K562 (cell line): ENCODE measurements around the gene PLA1A. TPM values are rescaled to one million over a fixed set of nuclear protein-coding genes. Genes with fewer than 3 reads are reported as not detected.

Source experiments
- EP400 ChIP-seq: fragments of 450-650 bp; IDR thresholded peaks from 2 replicates; pipeline ENCODE4 v1.6.1; 2017; ENCODE audit warnings: antibody characterized with exemption, mild to moderate bottlenecking, moderate library complexity
- JUND ChIP-seq, 2 experiments: IDR thresholded peaks; 2 replicates in 1 of 2; 3 replicates in 1 of 2; pipeline ENCODE4 v1.6.1; 2011; ENCODE audit warnings: borderline replicate concordance in 2 of 2, low read depth in 2 of 2, low read length in 2 of 2, improper control_type of control experiment in 1 of 2, missing biosample characterization in 1 of 2, missing genetic modification characterization in 1 of 2, missing genetic modification reagents in 1 of 2
- NONO ChIP-seq, 2 experiments: fragments of 200-400 bp in 1 of 2; fragments of 450-650 bp in 1 of 2; formaldehyde crosslinking in 1 of 2; IDR thresholded peaks; 2 replicates each; pipeline ENCODE4 v1.6.1; 2017; ENCODE audit warnings: low read depth in 2 of 2, mild to moderate bottlenecking in 2 of 2, moderate library complexity in 2 of 2, low read length in 1 of 2
- PHB ChIP-seq: fragments of 250-450 bp; sonication (Bioruptor Pico); IDR thresholded peaks from 2 replicates; pipeline ENCODE4 v1.5.0; 2021
- ZNF3 ChIP-seq: fragments of 250-450 bp; sonication (Bioruptor Pico); IDR thresholded peaks from 2 replicates; pipeline ENCODE4 v1.5.0; 2021; ENCODE audit warnings: mild to moderate bottlenecking, moderate library complexity
- ZNF561 ChIP-seq: fragments of 450-650 bp; formaldehyde crosslinking; conservative IDR thresholded peaks from 2 replicates; pipeline ENCODE4 v1.4.0; 2020; ENCODE audit warnings: mild to moderate bottlenecking, moderate library complexity
- ZNF785 ChIP-seq: fragments of 250-450 bp; sonication (Bioruptor Pico); IDR thresholded peaks from 2 replicates; pipeline ENCODE4 v1.4.0; 2020; ENCODE audit warnings: mild to moderate bottlenecking
- polyA plus RNA-seq, 8 experiments: library from polyadenylated mRNA; depleted of rRNA in 4 of 8; stranded (reverse) in 5 of 8; unstranded in 3 of 8; fragments of >200 nt; fragmentation: Nextera tagmentation in 2 of 8; fragmentation: Illumina TruSeq in 1 of 8; extraction: Ambion mirVana in 2 of 8; extraction: Trizol in 1 of 8; gene quantifications; 2 replicates each; pipeline versions ENCODE4 v1.2.1 to v1.2.3, GENCODE V29; 2011 to 2014; ENCODE audit warnings: inconsistent platforms in 1 of 8, missing spikeins in 1 of 8
- total RNA-seq, 7 experiments: library from RNA; depleted of rRNA in 6 of 7; stranded (reverse); fragments of >200 nt in 6 of 7; fragmentation: Illumina TruSeq in 2 of 7; extraction: Trizol in 2 of 7; gene quantifications; 2 replicates each; pipeline versions ENCODE4 v1.2.1 to v1.2.3, GENCODE V29; 2011 to 2021; ENCODE audit warnings: low replicate concordance in 1 of 7
- TF ChIP-seq, protein P1 (sequence below): fragments of 250-450 bp; sonication (Bioruptor Pico); IDR thresholded peaks from 2 replicates; pipeline ENCODE4 v1.5.1; 2021; ENCODE audit warnings: mild to moderate bottlenecking
- TF ChIP-seq, protein P2 (sequence below): fragments of 450-650 bp; IDR thresholded peaks from 2 replicates; pipeline ENCODE4 v1.6.1; 2016; ENCODE audit warnings: mild to moderate bottlenecking, moderate library complexity
- TF ChIP-seq, protein P3 (sequence below): fragments of 450-650 bp; formaldehyde crosslinking; IDR thresholded peaks from 2 replicates; pipeline ENCODE4 v1.4.0; 2022; ENCODE audit warnings: missing genetic modification characterization

PLA1A gene
- total and polyA plus RNA-seq, 9 of the 15 experiments (the other 6 are each of a cell fraction or from before 2014, with no cell fraction given): not detected

DNA sequence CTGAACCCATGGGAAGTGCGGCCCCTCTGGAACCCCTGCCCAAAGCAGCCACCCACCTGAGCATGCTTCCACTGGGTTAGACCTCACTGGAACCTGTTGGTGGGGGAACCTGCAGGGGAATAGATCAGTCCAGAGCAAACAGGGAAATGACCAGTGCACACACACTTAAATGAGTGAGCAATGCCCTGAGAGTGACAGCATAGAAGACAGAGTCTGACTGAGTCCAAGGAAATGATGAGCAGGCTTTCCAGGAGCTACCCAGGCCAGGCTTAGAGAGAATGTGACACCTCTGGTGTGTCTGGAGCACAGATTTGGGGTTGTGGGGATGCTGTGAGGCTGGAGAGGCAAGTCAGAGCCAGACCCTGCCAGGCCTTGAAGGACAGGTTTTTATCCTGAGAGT is 28.5 kb downstream of the PLA1A start (continued):
- TF ChIP-seq, protein P1, sequence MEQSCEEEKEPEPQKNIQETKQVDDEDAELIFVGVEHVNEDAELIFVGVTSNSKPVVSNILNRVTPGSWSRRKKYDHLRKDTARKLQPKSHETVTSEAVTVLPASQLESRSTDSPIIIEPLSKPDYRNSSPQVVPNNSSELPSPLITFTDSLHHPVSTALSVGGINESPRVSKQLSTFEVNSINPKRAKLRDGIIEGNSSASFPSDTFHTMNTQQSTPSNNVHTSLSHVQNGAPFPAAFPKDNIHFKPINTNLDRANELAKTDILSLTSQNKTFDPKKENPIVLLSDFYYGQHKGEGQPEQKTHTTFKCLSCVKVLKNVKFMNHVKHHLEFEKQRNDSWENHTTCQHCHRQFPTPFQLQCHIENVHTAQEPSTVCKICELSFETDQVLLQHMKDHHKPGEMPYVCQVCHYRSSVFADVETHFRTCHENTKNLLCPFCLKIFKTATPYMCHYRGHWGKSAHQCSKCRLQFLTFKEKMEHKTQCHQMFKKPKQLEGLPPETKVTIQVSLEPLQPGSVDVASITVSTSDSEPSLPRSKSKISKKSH: no peak
- TF ChIP-seq, protein P2, sequence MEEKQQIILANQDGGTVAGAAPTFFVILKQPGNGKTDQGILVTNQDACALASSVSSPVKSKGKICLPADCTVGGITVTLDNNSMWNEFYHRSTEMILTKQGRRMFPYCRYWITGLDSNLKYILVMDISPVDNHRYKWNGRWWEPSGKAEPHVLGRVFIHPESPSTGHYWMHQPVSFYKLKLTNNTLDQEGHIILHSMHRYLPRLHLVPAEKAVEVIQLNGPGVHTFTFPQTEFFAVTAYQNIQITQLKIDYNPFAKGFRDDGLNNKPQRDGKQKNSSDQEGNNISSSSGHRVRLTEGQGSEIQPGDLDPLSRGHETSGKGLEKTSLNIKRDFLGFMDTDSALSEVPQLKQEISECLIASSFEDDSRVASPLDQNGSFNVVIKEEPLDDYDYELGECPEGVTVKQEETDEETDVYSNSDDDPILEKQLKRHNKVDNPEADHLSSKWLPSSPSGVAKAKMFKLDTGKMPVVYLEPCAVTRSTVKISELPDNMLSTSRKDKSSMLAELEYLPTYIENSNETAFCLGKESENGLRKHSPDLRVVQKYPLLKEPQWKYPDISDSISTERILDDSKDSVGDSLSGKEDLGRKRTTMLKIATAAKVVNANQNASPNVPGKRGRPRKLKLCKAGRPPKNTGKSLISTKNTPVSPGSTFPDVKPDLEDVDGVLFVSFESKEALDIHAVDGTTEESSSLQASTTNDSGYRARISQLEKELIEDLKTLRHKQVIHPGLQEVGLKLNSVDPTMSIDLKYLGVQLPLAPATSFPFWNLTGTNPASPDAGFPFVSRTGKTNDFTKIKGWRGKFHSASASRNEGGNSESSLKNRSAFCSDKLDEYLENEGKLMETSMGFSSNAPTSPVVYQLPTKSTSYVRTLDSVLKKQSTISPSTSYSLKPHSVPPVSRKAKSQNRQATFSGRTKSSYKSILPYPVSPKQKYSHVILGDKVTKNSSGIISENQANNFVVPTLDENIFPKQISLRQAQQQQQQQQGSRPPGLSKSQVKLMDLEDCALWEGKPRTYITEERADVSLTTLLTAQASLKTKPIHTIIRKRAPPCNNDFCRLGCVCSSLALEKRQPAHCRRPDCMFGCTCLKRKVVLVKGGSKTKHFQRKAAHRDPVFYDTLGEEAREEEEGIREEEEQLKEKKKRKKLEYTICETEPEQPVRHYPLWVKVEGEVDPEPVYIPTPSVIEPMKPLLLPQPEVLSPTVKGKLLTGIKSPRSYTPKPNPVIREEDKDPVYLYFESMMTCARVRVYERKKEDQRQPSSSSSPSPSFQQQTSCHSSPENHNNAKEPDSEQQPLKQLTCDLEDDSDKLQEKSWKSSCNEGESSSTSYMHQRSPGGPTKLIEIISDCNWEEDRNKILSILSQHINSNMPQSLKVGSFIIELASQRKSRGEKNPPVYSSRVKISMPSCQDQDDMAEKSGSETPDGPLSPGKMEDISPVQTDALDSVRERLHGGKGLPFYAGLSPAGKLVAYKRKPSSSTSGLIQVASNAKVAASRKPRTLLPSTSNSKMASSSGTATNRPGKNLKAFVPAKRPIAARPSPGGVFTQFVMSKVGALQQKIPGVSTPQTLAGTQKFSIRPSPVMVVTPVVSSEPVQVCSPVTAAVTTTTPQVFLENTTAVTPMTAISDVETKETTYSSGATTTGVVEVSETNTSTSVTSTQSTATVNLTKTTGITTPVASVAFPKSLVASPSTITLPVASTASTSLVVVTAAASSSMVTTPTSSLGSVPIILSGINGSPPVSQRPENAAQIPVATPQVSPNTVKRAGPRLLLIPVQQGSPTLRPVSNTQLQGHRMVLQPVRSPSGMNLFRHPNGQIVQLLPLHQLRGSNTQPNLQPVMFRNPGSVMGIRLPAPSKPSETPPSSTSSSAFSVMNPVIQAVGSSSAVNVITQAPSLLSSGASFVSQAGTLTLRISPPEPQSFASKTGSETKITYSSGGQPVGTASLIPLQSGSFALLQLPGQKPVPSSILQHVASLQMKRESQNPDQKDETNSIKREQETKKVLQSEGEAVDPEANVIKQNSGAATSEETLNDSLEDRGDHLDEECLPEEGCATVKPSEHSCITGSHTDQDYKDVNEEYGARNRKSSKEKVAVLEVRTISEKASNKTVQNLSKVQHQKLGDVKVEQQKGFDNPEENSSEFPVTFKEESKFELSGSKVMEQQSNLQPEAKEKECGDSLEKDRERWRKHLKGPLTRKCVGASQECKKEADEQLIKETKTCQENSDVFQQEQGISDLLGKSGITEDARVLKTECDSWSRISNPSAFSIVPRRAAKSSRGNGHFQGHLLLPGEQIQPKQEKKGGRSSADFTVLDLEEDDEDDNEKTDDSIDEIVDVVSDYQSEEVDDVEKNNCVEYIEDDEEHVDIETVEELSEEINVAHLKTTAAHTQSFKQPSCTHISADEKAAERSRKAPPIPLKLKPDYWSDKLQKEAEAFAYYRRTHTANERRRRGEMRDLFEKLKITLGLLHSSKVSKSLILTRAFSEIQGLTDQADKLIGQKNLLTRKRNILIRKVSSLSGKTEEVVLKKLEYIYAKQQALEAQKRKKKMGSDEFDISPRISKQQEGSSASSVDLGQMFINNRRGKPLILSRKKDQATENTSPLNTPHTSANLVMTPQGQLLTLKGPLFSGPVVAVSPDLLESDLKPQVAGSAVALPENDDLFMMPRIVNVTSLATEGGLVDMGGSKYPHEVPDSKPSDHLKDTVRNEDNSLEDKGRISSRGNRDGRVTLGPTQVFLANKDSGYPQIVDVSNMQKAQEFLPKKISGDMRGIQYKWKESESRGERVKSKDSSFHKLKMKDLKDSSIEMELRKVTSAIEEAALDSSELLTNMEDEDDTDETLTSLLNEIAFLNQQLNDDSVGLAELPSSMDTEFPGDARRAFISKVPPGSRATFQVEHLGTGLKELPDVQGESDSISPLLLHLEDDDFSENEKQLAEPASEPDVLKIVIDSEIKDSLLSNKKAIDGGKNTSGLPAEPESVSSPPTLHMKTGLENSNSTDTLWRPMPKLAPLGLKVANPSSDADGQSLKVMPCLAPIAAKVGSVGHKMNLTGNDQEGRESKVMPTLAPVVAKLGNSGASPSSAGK: no peak
- TF ChIP-seq ZNF3 (CRISPR knock-in tag) (no peak), JUND (IDR thresholded peaks at IDR 0.05; ENCODE audit: borderline replicate concordance, low read depth, low read length) (no peak), JUND (tag; IDR thresholded peaks at IDR 0.05; ENCODE audit: borderline replicate concordance, low read depth, low read length) (no peak), NONO (IDR thresholded peaks at IDR 0.05; ENCODE audit: low read depth in 2 of 2, low read length in 1 of 2) (no peak), ZNF785 (CRISPR knock-in tag) (no peak), PHB (CRISPR knock-in tag) (no peak), ZNF561 (CRISPR knock-in tag) (no peak), EP400 (no peak)
- TF ChIP-seq, protein P3, sequence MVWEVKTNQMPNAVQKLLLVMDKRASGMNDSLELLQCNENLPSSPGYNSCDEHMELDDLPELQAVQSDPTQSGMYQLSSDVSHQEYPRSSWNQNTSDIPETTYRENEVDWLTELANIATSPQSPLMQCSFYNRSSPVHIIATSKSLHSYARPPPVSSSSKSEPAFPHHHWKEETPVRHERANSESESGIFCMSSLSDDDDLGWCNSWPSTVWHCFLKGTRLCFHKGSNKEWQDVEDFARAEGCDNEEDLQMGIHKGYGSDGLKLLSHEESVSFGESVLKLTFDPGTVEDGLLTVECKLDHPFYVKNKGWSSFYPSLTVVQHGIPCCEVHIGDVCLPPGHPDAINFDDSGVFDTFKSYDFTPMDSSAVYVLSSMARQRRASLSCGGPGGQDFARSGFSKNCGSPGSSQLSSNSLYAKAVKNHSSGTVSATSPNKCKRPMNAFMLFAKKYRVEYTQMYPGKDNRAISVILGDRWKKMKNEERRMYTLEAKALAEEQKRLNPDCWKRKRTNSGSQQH (CRISPR knock-in tag): no peak
